Right lobe of liver (tissue), 6 donors: ENCODE data around the gene ADARB2. TPM values are rescaled to one million over a fixed set of nuclear protein-coding genes. Genes with fewer than 3 reads are reported as not detected.

Experiments
- ATAC-seq, 4 donors: fragments of 200-7000 bp; cut with Tn5 transposase; one replicate each; pipeline ENCODE4 v1.9.1; 2020; ENCODE audit warnings: mild to moderate bottlenecking in 4 of 4, moderate library complexity in 4 of 4
- DNase-seq, 3 donors: peaks; one replicate each; pipeline ENCODE4 v3.0.0-alpha.2; 2020
- H3K27ac ChIP-seq, 3 donors: fragments of 200-600 bp; one replicate each; pipeline ENCODE4 v1.8.0; 2022
- H3K27me3 ChIP-seq, 2 donors: fragments of 200-600 bp; one replicate each; pipeline ENCODE4 v1.8.0; 2022
- H3K36me3 ChIP-seq, 4 donors: fragments of 200-600 bp; sonication (generic) in 1 of 4; one replicate each; pipeline versions ENCODE4 v1.5.1 to v1.8.0; 2017 to 2022; ENCODE audit warnings: control low read depth in 1 of 4
- H3K4me1 ChIP-seq, 4 donors: fragments of 200-600 bp; sonication (generic) in 1 of 4; one replicate each; pipeline versions ENCODE4 v1.5.1 to v1.8.0; 2017 to 2022; ENCODE audit warnings: control low read depth in 1 of 4
- H3K4me3 ChIP-seq, 3 donors: fragments of 200-600 bp; one replicate each; pipeline ENCODE4 v1.8.0; 2022
- H3K9me3 ChIP-seq, 4 donors: fragments of 200-600 bp; sonication (generic) in 1 of 4; one replicate each; pipeline versions ENCODE4 v1.5.1 to v1.8.0; 2017 to 2022; ENCODE audit warnings: control low read depth in 1 of 4
- POLR2A ChIP-seq: fragments of 450-650 bp; IDR thresholded peaks from one replicate; pipeline ENCODE4 v1.6.1; 2017; ENCODE audit warnings: antibody characterized with exemption, mild to moderate bottlenecking
- WGBS: methylation state at CpG from one replicate; pipeline ENCODE4 v1.1.6; 2018; ENCODE audit warnings: low coverage, low lambda C conversion rate; ENCODE audit not compliant: insufficient coverage; ENCODE audit errors: missing lambda C conversion rate; 5-methylcytosine and 5-hydroxymethylcytosine counted together
- intact Hi-C, 2 donors: fragments of 100-400 bp; cut with DNase I; formaldehyde crosslinking; loops; one replicate each; pipeline versions ENCODE4 v1.11.2 to v1.14.1; 2022
- total RNA-seq, 6 experiments: library from RNA; depleted of rRNA in 2 of 6; stranded (reverse); fragments of >200 nt in 2 of 6; fragmentation: NEBNext Ultra II Directional in 3 of 6; extraction: Animal tissue kit (Norgen Biotek cat#: 25700) in 3 of 6; gene quantifications; one replicate each; pipeline versions ENCODE4 v1.1.0 to v1.2.4, GENCODE V29; 2016 to 2023
- TF ChIP-seq, protein P1 (sequence below), 4 donors: fragments of 200-600 bp in 3 of 4; fragments of 450-650 bp in 1 of 4; IDR thresholded peaks; one replicate each; pipeline versions ENCODE4 v1.5.1 to v1.8.0; 2016 to 2022; ENCODE audit warnings: antibody characterized with exemption in 4 of 4, mild to moderate bottlenecking in 2 of 4
- donor health status: DM: no; HTN: yes; CAD: no.
- donor health status: DM: no; HTN: no; CAD: no.
- donor health status: DM: no; HTN: no; CAD: no.
- donor health status: DM: no; HTN: yes; CAD: no.
- donor health status: DM: no; HTN: yes; CAD: no.

ADARB2 gene
- total RNA-seq, 6 experiments from 2014 or later: 0.07 to 0.68 (median 0.42) TPM

DNA sequence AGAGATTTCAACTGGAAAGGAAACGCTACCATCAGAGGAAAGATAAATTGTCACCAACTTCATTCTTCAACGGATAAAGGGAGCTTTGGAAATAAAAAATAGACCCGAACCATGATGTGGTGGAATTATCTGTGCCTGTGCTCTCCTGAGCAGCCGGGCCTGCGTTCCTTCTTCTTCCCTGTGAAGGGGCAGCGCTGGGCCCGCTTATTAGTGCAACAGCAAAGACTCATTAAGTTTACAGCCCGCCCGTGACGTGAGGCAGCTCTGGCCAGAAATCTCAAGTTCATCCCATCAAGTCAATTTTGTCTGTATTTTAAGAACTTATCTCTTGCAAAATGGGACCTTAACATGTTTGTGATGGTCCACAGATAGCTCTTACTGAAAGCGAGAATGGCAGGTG lies 193.7 kb downstream of the ADARB2 start:
- ATAC-seq (no peak), DNase-seq (peak in 1 of 3 donors; percentile 16)
- no peak overlapping the region for H3K27ac ChIP-seq
- H3K27me3 ChIP-seq: no peaks in the 10 kb centered on the region
- WGBS: 67% methylated on average over 6 of the region's 11 CpGs
- no peaks in the 10 kb centered on the region for H3K9me3 ChIP-seq
- no peaks in the 10 kb centered on the region for H3K36me3 ChIP-seq
- intact Hi-C loops: no loop called here
- no peak for TF ChIP-seq POLR2A
- TF ChIP-seq, protein P1, sequence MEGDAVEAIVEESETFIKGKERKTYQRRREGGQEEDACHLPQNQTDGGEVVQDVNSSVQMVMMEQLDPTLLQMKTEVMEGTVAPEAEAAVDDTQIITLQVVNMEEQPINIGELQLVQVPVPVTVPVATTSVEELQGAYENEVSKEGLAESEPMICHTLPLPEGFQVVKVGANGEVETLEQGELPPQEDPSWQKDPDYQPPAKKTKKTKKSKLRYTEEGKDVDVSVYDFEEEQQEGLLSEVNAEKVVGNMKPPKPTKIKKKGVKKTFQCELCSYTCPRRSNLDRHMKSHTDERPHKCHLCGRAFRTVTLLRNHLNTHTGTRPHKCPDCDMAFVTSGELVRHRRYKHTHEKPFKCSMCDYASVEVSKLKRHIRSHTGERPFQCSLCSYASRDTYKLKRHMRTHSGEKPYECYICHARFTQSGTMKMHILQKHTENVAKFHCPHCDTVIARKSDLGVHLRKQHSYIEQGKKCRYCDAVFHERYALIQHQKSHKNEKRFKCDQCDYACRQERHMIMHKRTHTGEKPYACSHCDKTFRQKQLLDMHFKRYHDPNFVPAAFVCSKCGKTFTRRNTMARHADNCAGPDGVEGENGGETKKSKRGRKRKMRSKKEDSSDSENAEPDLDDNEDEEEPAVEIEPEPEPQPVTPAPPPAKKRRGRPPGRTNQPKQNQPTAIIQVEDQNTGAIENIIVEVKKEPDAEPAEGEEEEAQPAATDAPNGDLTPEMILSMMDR (IDR thresholded peaks at IDR 0.05): no peak
- no peaks in the 10 kb centered on the region for H3K4me1 ChIP-seq
- no peak overlapping the region for H3K4me3 ChIP-seq

DNA sequence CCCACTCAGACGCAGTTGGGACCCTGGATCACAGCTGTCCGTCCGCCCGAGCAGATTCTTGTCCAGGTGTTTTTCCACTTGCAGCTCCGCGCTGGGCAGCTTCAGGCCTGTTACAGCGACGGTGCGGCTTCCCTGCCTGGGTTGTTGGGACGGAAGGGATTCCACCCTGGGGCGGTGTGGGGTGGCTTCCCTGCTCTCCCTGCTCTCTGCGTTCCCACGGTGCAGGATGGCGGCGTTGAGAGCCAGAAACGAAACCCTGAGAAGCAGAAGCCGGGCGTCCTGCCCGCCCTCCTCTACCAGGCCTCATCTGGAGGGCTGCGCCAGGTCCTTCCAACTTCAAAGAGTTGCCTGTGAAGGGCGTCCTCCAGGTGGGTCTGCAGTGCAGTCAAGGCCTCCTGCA lies 194.4 kb downstream of the ADARB2 start:
- intact Hi-C loops: no loop called here
- ATAC-seq (no peak), DNase-seq (peak in 1 of 3 donors; percentile 36)
- 78% methylated on average over 5 of the region's 21 CpGs for WGBS
- H3K36me3 ChIP-seq: no peaks in the 10 kb centered on the region
- H3K4me3 ChIP-seq: no peak overlapping the region
- no peaks in the 10 kb centered on the region for H3K4me1 ChIP-seq
- no peak overlapping the region for H3K27ac ChIP-seq
- TF ChIP-seq, protein P1 (IDR thresholded peaks at IDR 0.05): no peak
- no peak for TF ChIP-seq POLR2A
- H3K27me3 ChIP-seq: no peaks in the 10 kb centered on the region
- no peaks in the 10 kb centered on the region for H3K9me3 ChIP-seq

DNA sequence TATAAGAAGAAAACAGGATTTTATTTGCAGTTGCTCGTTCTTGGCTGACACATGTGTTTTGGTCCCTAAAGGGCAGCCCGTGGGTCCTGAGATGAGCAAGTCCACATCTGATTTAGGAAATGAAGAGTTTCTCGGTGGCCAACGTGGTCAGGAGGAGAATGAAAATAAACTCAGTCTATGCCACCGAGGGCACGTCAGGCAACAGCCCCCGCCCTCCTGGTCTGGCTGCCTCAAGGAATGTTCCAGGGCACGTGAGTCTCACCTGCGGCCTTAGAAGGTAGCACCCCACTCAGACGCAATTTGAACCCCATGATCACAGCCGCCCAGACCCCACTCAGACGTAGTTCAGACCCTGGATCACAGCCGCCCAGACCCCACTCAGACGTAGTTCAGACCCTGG lies 197.2 kb downstream of the ADARB2 start:
- intact Hi-C loops: no loop called here
- no peak overlapping the region for H3K27ac ChIP-seq
- DNase-seq: no peak
- H3K27me3 ChIP-seq: no peaks in the 10 kb centered on the region
- 29% methylated on average over 1 of the region's 14 CpGs for WGBS
- TF ChIP-seq, protein P1 (IDR thresholded peaks at IDR 0.05): no peak
- no peak for TF ChIP-seq POLR2A
- H3K36me3 ChIP-seq: no peaks in the 10 kb centered on the region
- no peak for ATAC-seq
- H3K9me3 ChIP-seq: no peaks in the 10 kb centered on the region
- no peaks in the 10 kb centered on the region for H3K4me1 ChIP-seq
- no peak overlapping the region for H3K4me3 ChIP-seq

DNA sequence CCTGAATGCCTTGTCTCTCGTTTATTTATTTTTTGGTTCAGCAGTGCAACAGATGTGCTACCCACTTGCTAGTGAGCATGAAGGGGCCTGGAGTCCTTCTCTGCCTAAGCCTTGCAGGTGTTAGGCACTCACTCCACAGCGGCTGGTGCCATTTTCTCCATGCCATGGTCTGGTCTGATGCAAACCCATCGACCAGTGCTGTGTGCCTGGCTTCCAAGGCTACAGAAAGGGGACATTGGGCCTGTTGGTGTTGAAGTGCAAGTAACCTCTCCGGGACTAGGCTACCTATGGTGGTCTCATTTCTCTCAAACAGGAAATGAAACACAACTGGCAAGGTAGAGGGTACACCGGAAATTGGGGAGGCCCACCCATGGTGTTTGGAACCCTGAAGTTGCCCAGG lies 198.1 kb downstream of the ADARB2 start:
- 61% methylated on average over 4 of the region's 5 CpGs for WGBS
- intact Hi-C loops: no loop called here

More for the DNA sequence above, 198.1 kb downstream of the ADARB2 start:
- no peaks in the 10 kb centered on the region for H3K36me3 ChIP-seq
- no peak for ATAC-seq
- TF ChIP-seq, protein P1 (IDR thresholded peaks at IDR 0.05): no peak
- no peak for TF ChIP-seq POLR2A
- no peak overlapping the region for H3K27ac ChIP-seq
- H3K27me3 ChIP-seq: no peaks in the 10 kb centered on the region
- H3K9me3 ChIP-seq: no peaks in the 10 kb centered on the region
- H3K4me3 ChIP-seq: no peak overlapping the region
- no peak for DNase-seq
- H3K4me1 ChIP-seq: no peaks in the 10 kb centered on the region
